SK-N-MC (cell line): Measurements from ENCODE around the gene HORMAD1.

ENCODE experiments used
- EZH2 ChIP-seq: fragments of 200-600 bp; sonication (generic); IDR thresholded peaks from one replicate; pipeline ENCODE4 v1.6.1; 2017; ENCODE audit warnings: antibody characterized with exemption
- POLR2AphosphoS5 ChIP-seq: IDR thresholded peaks from 2 replicates; pipeline ENCODE4 v1.6.1; 2012; ENCODE audit warnings: mild to moderate bottlenecking, low read depth, low read length, borderline replicate concordance

DNA sequence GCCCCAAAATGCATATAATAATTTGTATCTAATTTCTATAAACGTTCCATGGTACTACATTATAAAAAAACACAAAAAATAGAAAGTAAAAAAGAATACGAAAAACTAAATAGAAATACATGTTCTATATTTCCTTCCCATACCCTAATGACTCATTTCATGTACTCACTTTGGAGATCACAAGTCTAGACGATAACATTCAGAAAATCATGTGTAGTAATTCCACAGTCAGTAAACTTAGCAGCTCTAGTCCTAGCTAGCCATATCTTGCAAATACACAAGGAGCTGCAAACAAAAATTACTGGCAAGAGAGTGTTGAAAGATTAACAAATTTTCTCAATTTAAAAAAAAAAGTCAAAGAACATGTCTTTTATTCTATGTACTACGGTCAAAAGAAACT is 25.1 kb downstream of the HORMAD1 start:
- TF ChIP-seq POLR2AphosphoS5 (no peak), EZH2 (no peak)
